DMS53 (cell line): ENCODE measurements around the gene UBAC1.

Experiments used
- DNase-seq: peaks from one replicate; lab custom pipeline; 2025; lab: John Stamatoyannopoulos, UW

UBAC1 gene

GRCh38 chr9:135939351-135940265 is 21.6 kb downstream of the UBAC1 start:
- no peak for DNase-seq

- no peak for DNase-seq
These were observed 23.4 kb downstream of the UBAC1 start for GRCh38 chr9:135937521-135938489.

- no peak for DNase-seq
These were observed 28.1 kb downstream of the UBAC1 start for GRCh38 chr9:135933114-135933513.

GRCh38 chr9:135932656-135933055 is 28.5 kb downstream of the UBAC1 start:
- no peak for DNase-seq

- DNase-seq, result no peak
These were observed 29.8 kb downstream of the UBAC1 start for GRCh38 chr9:135931349-135931820.

GRCh38 chr9:135930446-135931345 is 30.5 kb downstream of the UBAC1 start:
- no peak for DNase-seq

GRCh38 chr9:135929656-135930445 is 31.3 kb downstream of the UBAC1 start:
- DNase-seq, result no peak

- no peak for DNase-seq
These were observed 32.2 kb downstream of the UBAC1 start for GRCh38 chr9:135928731-135929655.

GRCh38 chr9:135928074-135928730 is 33.0 kb downstream of the UBAC1 start:
- DNase-seq, result no peak

GRCh38 chr9:135927195-135928013 is 33.8 kb downstream of the UBAC1 start:
- no peak for DNase-seq

GRCh38 chr9:135926402-135927194 is 34.6 kb downstream of the UBAC1 start:
- no peak for DNase-seq

GRCh38 chr9:135925496-135926133 is 35.6 kb downstream of the UBAC1 start:
- DNase-seq, result no peak

- no peak for DNase-seq
These were observed 36.4 kb downstream of the UBAC1 start for GRCh38 chr9:135924628-135925338.

- no peak for DNase-seq
These were observed 37.7 kb downstream of the UBAC1 start for GRCh38 chr9:135923508-135923907.

- DNase-seq, result no peak
These were observed 39.3 kb downstream of the UBAC1 start for GRCh38 chr9:135921749-135922310.
